ENCODE results near the gene TIMD4. TPM values are rescaled to one million over a fixed set of nuclear protein-coding genes. Genes with fewer than 3 reads are reported as not detected.

TIMD4 gene
- total RNA-seq, 6 experiments from 2014 or later = not detected

GRCh38 chr5:156920861-156921431, 42.1 kb downstream of the TIMD4 start:
- no peak for TF ChIP-seq CTCF (IDR thresholded peaks at IDR 0.05)
- H3K27ac Mint-ChIP-seq = no peak overlapping the region
- H3K4me3 Mint-ChIP-seq = no peak overlapping the region
- peaks cover 27% of the 10 kb centered on the region for H3K9me3 Mint-ChIP-seq
- DNase-seq = no peak
- H3K27me3 Mint-ChIP-seq (ENCODE audit: insufficient read depth) = no peaks in the 10 kb centered on the region
- H3K4me1 Mint-ChIP-seq (ENCODE audit: low read depth) = no peaks in the 10 kb centered on the region
- peaks cover 4% of the 10 kb centered on the region; the same call in 1 of the 2 replicates for H3K36me3 Mint-ChIP-seq (ENCODE audit: low read depth)

GRCh38 chr5:156920042-156920860, 42.8 kb downstream of the TIMD4 start:
- no peak overlapping the region for H3K4me3 Mint-ChIP-seq
- H3K36me3 Mint-ChIP-seq (ENCODE audit: low read depth) = peaks cover 4% of the 10 kb centered on the region; the same call in 1 of the 2 replicates
- H3K27ac Mint-ChIP-seq = no peak overlapping the region
- H3K4me1 Mint-ChIP-seq (ENCODE audit: low read depth) = no peaks in the 10 kb centered on the region
- H3K9me3 Mint-ChIP-seq = peaks cover 32% of the 10 kb centered on the region
- no peak for TF ChIP-seq CTCF (IDR thresholded peaks at IDR 0.05)
- no peak for DNase-seq
- H3K27me3 Mint-ChIP-seq (ENCODE audit: insufficient read depth) = no peaks in the 10 kb centered on the region

GRCh38 chr5:156918311-156918845, 44.6 kb downstream of the TIMD4 start:
- no peak overlapping the region for H3K4me3 Mint-ChIP-seq
- no peak for DNase-seq
- H3K27me3 Mint-ChIP-seq (ENCODE audit: insufficient read depth) = no peaks in the 10 kb centered on the region
- no peak overlapping the region for H3K27ac Mint-ChIP-seq
- H3K36me3 Mint-ChIP-seq (ENCODE audit: low read depth) = no peaks in the 10 kb centered on the region
- no peaks in the 10 kb centered on the region for H3K4me1 Mint-ChIP-seq (ENCODE audit: low read depth)
- H3K9me3 Mint-ChIP-seq = peaks cover 41% of the 10 kb centered on the region
- TF ChIP-seq CTCF (IDR thresholded peaks at IDR 0.05) = no peak

GRCh38 chr5:156914371-156914737, 48.7 kb downstream of the TIMD4 start:
- no peak overlapping the region for H3K4me3 Mint-ChIP-seq
- no peak for DNase-seq
- no peaks in the 10 kb centered on the region; the same call in 1 of the 2 replicates for H3K27me3 Mint-ChIP-seq (ENCODE audit: insufficient read depth)
- H3K27ac Mint-ChIP-seq = no peak overlapping the region
- no peaks in the 10 kb centered on the region for H3K36me3 Mint-ChIP-seq (ENCODE audit: low read depth)
- no peak for TF ChIP-seq CTCF (IDR thresholded peaks at IDR 0.05)
- H3K9me3 Mint-ChIP-seq = peaks cover 59% of the 10 kb centered on the region
- H3K4me1 Mint-ChIP-seq (ENCODE audit: low read depth) = no peaks in the 10 kb centered on the region

GRCh38 chr5:156913719-156914370, 49.2 kb downstream of the TIMD4 start:
- no peak for DNase-seq
- H3K36me3 Mint-ChIP-seq (ENCODE audit: low read depth) = no peaks in the 10 kb centered on the region
- H3K4me3 Mint-ChIP-seq = no peak overlapping the region
- no peak overlapping the region for H3K27ac Mint-ChIP-seq
- peaks cover 60% of the 10 kb centered on the region for H3K9me3 Mint-ChIP-seq
- H3K4me1 Mint-ChIP-seq (ENCODE audit: low read depth) = no peaks in the 10 kb centered on the region
- TF ChIP-seq CTCF (IDR thresholded peaks at IDR 0.05) = no peak
- no peaks in the 10 kb centered on the region; the same call in 1 of the 2 replicates for H3K27me3 Mint-ChIP-seq (ENCODE audit: insufficient read depth)
